IMR-90 (cell line): ENCODE results near the gene PPFIA2.

Experiments used
- CEBPB ChIP-seq: IDR thresholded peaks from 2 replicates; pipeline ENCODE4 v1.6.1; 2012; ENCODE audit warnings: low read depth, low read length, improper control_type of control experiment
- FOS ChIP-seq: fragments of 150-350 bp; IDR thresholded peaks from 2 replicates; pipeline ENCODE4 v1.6.1; 2016; ENCODE audit warnings: low read depth, low read length
- MAFK ChIP-seq: IDR thresholded peaks from 2 replicates; pipeline ENCODE4 v1.6.1; 2012; ENCODE audit warnings: low read depth, low read length, improper control_type of control experiment
- MAZ ChIP-seq: IDR thresholded peaks from 2 replicates; pipeline ENCODE4 v1.6.1; 2012; ENCODE audit warnings: low read depth, mild to moderate bottlenecking, low read length, improper control_type of control experiment, moderate library complexity, borderline replicate concordance
- MXI1 ChIP-seq: IDR thresholded peaks from 2 replicates; pipeline ENCODE4 v1.6.1; 2012; ENCODE audit warnings: low read depth, mild to moderate bottlenecking, low read length, moderate library complexity, borderline replicate concordance
- NFE2L2 ChIP-seq: fragments of 150-350 bp; IDR thresholded peaks from 2 replicates; pipeline ENCODE4 v1.6.1; 2016; ENCODE audit warnings: low read depth, mild to moderate bottlenecking, low read length
- POLR2A ChIP-seq: IDR thresholded peaks from 2 replicates; pipeline ENCODE4 v1.6.1; 2012; ENCODE audit warnings: mild to moderate bottlenecking, low read depth, low read length
- RAD21 ChIP-seq: IDR thresholded peaks from 2 replicates; pipeline ENCODE4 v1.6.1; 2012; ENCODE audit warnings: low read length, improper control_type of control experiment
- RCOR1 ChIP-seq: IDR thresholded peaks from 2 replicates; pipeline ENCODE4 v1.6.1; 2012; ENCODE audit warnings: mild to moderate bottlenecking, low read length, improper control_type of control experiment; ENCODE audit not compliant: insufficient replicate concordance
- RFX5 ChIP-seq: IDR thresholded peaks from 2 replicates; pipeline ENCODE4 v1.8.0; 2012; ENCODE audit warnings: low read depth, mild to moderate bottlenecking, low read length, moderate library complexity
- SMC3 ChIP-seq: fragments of 150-350 bp; IDR thresholded peaks from 2 replicates; pipeline ENCODE4 v1.6.1; 2016; ENCODE audit warnings: low read depth, mild to moderate bottlenecking, antibody characterized with exemption, low read length, moderate library complexity
- TF ChIP-seq, protein P1 (sequence below): conservative IDR thresholded peaks from 2 replicates; pipeline ENCODE4 v1.5.1; 2012; ENCODE audit warnings: mild to moderate bottlenecking, low read depth, low read length, improper control_type of control experiment
- TF ChIP-seq, protein P2 (sequence below): fragments of 150-350 bp; IDR thresholded peaks from 2 replicates; pipeline ENCODE4 v1.6.1; 2016; ENCODE audit warnings: low read depth, mild to moderate bottlenecking, low read length, moderate library complexity, borderline replicate concordance
- TF ChIP-seq, protein P3 (sequence below): fragments of 150-350 bp; IDR thresholded peaks from 2 replicates; pipeline ENCODE4 v1.6.1; 2017; ENCODE audit warnings: mild to moderate bottlenecking, antibody characterized with exemption, low read length, low read depth

DNA sequence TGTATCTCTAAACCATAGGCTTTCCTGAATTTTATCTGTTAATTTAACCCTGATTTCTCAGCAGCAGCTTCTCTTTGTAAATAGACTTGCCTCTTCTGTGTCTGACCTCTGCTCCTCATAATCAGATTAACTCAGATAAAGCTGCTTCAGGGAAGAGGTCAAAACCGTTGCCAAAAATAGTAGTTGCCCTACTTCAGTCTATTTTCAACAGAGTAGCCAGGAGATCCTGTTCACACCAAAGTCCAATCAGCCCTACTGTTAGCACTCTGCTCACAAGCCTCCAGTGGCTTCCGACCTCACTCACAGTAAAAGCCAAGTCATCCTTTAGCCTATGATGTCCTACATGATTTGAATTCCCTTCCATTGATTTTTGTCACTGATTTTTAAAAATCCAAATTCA lies 258.4 kb downstream of the PPFIA2 start:
- TF ChIP-seq, protein P1, sequence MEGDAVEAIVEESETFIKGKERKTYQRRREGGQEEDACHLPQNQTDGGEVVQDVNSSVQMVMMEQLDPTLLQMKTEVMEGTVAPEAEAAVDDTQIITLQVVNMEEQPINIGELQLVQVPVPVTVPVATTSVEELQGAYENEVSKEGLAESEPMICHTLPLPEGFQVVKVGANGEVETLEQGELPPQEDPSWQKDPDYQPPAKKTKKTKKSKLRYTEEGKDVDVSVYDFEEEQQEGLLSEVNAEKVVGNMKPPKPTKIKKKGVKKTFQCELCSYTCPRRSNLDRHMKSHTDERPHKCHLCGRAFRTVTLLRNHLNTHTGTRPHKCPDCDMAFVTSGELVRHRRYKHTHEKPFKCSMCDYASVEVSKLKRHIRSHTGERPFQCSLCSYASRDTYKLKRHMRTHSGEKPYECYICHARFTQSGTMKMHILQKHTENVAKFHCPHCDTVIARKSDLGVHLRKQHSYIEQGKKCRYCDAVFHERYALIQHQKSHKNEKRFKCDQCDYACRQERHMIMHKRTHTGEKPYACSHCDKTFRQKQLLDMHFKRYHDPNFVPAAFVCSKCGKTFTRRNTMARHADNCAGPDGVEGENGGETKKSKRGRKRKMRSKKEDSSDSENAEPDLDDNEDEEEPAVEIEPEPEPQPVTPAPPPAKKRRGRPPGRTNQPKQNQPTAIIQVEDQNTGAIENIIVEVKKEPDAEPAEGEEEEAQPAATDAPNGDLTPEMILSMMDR: no peak
- no peak for TF ChIP-seq RAD21
- no peak for TF ChIP-seq CEBPB
- no peak for TF ChIP-seq POLR2A
- no peak for TF ChIP-seq NFE2L2
- no peak for TF ChIP-seq MAFK
- TF ChIP-seq RFX5: no peak
- TF ChIP-seq MAZ: no peak
- TF ChIP-seq SMC3: no peak
- TF ChIP-seq FOS: no peak
- TF ChIP-seq MXI1: no peak
- TF ChIP-seq, protein P2, sequence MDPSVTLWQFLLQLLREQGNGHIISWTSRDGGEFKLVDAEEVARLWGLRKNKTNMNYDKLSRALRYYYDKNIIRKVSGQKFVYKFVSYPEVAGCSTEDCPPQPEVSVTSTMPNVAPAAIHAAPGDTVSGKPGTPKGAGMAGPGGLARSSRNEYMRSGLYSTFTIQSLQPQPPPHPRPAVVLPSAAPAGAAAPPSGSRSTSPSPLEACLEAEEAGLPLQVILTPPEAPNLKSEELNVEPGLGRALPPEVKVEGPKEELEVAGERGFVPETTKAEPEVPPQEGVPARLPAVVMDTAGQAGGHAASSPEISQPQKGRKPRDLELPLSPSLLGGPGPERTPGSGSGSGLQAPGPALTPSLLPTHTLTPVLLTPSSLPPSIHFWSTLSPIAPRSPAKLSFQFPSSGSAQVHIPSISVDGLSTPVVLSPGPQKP: no peak
- no peak for TF ChIP-seq RCOR1
- TF ChIP-seq, protein P3, sequence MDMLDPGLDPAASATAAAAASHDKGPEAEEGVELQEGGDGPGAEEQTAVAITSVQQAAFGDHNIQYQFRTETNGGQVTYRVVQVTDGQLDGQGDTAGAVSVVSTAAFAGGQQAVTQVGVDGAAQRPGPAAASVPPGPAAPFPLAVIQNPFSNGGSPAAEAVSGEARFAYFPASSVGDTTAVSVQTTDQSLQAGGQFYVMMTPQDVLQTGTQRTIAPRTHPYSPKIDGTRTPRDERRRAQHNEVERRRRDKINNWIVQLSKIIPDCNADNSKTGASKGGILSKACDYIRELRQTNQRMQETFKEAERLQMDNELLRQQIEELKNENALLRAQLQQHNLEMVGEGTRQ: no peak
